Loucy (cell line): ENCODE results near the gene NPFF.

Experiments
- EZH2phosphoT487 ChIP-seq: fragments of 200-600 bp; IDR thresholded peaks from 2 replicates; pipeline ENCODE4 v1.6.1; 2018; ENCODE audit warnings: antibody characterized with exemption, mild to moderate bottlenecking, moderate library complexity, borderline replicate concordance
- TF ChIP-seq, protein P1 (sequence below): fragments of 200-600 bp; sonication (generic); conservative IDR thresholded peaks from 2 replicates; pipeline ENCODE4 v1.5.1; 2014; ENCODE audit warnings: mild to moderate bottlenecking, antibody characterized with exemption, low read length

DNA sequence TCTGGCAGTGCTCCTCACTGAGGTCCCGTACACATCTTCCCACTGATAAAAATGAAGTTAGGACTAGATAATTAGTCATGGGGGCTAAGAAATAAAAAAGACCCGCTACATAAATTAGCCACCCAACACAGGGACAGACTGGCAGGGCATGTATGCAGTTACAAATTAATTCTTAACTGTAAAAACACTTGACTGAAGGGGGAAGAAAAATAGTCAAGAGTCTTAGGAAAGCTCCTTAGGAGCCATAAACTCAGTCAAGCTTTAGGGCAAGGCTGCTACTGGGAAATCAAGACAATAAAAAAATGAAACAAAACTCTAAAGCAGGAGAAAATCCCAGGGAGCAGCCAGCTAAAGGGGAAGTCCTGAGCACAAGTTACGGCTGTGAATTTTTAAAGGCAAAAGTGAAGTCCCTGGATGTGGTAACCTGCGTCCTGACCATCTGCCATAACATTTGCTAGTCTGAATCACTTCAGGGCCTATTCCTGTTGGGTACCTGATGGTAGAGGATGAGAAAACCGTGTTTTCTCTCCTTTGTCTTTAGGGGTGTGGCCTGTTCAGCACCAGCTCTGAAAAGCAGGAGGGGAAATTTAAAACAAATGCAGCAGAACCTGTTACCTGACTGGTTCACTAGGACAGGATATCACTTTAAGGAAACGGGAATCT is 7.5 kb upstream of the NPFF start:
- TF ChIP-seq, protein P1, sequence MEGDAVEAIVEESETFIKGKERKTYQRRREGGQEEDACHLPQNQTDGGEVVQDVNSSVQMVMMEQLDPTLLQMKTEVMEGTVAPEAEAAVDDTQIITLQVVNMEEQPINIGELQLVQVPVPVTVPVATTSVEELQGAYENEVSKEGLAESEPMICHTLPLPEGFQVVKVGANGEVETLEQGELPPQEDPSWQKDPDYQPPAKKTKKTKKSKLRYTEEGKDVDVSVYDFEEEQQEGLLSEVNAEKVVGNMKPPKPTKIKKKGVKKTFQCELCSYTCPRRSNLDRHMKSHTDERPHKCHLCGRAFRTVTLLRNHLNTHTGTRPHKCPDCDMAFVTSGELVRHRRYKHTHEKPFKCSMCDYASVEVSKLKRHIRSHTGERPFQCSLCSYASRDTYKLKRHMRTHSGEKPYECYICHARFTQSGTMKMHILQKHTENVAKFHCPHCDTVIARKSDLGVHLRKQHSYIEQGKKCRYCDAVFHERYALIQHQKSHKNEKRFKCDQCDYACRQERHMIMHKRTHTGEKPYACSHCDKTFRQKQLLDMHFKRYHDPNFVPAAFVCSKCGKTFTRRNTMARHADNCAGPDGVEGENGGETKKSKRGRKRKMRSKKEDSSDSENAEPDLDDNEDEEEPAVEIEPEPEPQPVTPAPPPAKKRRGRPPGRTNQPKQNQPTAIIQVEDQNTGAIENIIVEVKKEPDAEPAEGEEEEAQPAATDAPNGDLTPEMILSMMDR: no peak
- TF ChIP-seq EZH2phosphoT487: no peak
